Prostate gland (tissue), 2 donors: Measurements from ENCODE around the gene ZC3H7A. TPM values are rescaled to one million over a fixed set of nuclear protein-coding genes. Genes with fewer than 3 reads are reported as not detected.

Source experiments
- DNase-seq: peaks from one replicate; pipeline ENCODE4 v3.0.0-alpha.2; 2019; ENCODE audit warnings: low spot score
- H3K27ac ChIP-seq, 2 donors: fragments of 200-600 bp; sonication (generic); 2 replicates each; pipeline ENCODE4 v1.5.1; 2017 to 2019
- H3K27me3 ChIP-seq: fragments of 200-600 bp; sonication (generic); replicated peaks from 2 replicates; pipeline ENCODE4 v1.5.1; 2019; ENCODE audit not compliant: insufficient read depth
- H3K36me3 ChIP-seq, 2 donors: fragments of 200-600 bp; sonication (generic); 1 replicate in 1 of 2; 2 replicates in 1 of 2; pipeline versions ENCODE4 v1.5.1 to v1.8.1; 2017 to 2019
- H3K4me1 ChIP-seq: fragments of 200-600 bp; sonication (generic); replicated peaks from 2 replicates; pipeline ENCODE4 v1.5.1; 2019
- H3K4me3 ChIP-seq, 2 donors: fragments of 200-600 bp; sonication (generic); 2 replicates each; pipeline ENCODE4 v1.5.1; 2017 to 2019
- H3K9me3 ChIP-seq: fragments of 200-600 bp; sonication (generic); 2 replicates; pipeline ENCODE4 v1.5.1; 2017
- POLR2A ChIP-seq: fragments of 450-650 bp; IDR thresholded peaks from one replicate; pipeline ENCODE4 v1.6.1; 2016; ENCODE audit warnings: antibody characterized with exemption, mild to moderate bottlenecking
- POLR2AphosphoS5 ChIP-seq: sonication (generic); formaldehyde crosslinking; IDR thresholded peaks from one replicate; pipeline ENCODE4 v1.6.1; 2017; ENCODE audit warnings: antibody characterized with exemption
- WGBS: methylation state at CpG from one replicate; pipeline ENCODE4 v1.1.5; 2018; 5-methylcytosine and 5-hydroxymethylcytosine counted together
- intact Hi-C: fragments of 100-400 bp; cut with DNase I; formaldehyde crosslinking; loops from one replicate; pipeline ENCODE4 v1.14.2; 2022
- total RNA-seq, 2 donors: library from RNA; depleted of rRNA; stranded (reverse); fragments of >200 nt; gene quantifications; one replicate each; pipeline ENCODE4 v1.1.0, GENCODE V29; 2016
- TF ChIP-seq, protein P1 (sequence below), 4 experiments: fragments of 200-600 bp in 2 of 4; fragments of 450-650 bp in 2 of 4; sonication (generic) in 2 of 4; IDR thresholded peaks; 1 replicate in 3 of 4; 2 replicates in 1 of 4; pipeline ENCODE4 v1.5.1; 2016 to 2019; ENCODE audit warnings: antibody characterized with exemption in 4 of 4, mild to moderate bottlenecking in 2 of 4, moderate library complexity in 2 of 4

ZC3H7A gene
- total RNA-seq, 2 donors from 2014 or later = 48.9 to 56.4 TPM

GRCh38 chr16:11795887-11796226 is 1.2 kb downstream of the ZC3H7A start:
- DNase-seq = no peak
- WGBS = 54% methylated on average over 8 of the region's 8 CpGs
- Histone ChIP-seq H3K4me1 (peaks cover 30% of the 10 kb centered on the region), H3K4me3 (peak overlapping the region; percentile 93 to 95), H3K9me3 (no peaks in the 10 kb centered on the region), H3K27ac (peak overlapping the region; percentile 98 to 99), H3K27me3 (no peaks in the 10 kb centered on the region), H3K36me3 (no peaks in the 10 kb centered on the region)
- intact Hi-C loops = loop anchor here (5.0 to 10.0 kb wide), 4 partner anchors 54 to 154 kb away; partner anchors contain the start of genes GSPT1, SNN and TXNDC11
- TF ChIP-seq POLR2A = no peak
- TF ChIP-seq POLR2AphosphoS5 = no peak
- TF ChIP-seq, protein P1, sequence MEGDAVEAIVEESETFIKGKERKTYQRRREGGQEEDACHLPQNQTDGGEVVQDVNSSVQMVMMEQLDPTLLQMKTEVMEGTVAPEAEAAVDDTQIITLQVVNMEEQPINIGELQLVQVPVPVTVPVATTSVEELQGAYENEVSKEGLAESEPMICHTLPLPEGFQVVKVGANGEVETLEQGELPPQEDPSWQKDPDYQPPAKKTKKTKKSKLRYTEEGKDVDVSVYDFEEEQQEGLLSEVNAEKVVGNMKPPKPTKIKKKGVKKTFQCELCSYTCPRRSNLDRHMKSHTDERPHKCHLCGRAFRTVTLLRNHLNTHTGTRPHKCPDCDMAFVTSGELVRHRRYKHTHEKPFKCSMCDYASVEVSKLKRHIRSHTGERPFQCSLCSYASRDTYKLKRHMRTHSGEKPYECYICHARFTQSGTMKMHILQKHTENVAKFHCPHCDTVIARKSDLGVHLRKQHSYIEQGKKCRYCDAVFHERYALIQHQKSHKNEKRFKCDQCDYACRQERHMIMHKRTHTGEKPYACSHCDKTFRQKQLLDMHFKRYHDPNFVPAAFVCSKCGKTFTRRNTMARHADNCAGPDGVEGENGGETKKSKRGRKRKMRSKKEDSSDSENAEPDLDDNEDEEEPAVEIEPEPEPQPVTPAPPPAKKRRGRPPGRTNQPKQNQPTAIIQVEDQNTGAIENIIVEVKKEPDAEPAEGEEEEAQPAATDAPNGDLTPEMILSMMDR (IDR thresholded peaks at IDR 0.05) = no peak

DNA sequence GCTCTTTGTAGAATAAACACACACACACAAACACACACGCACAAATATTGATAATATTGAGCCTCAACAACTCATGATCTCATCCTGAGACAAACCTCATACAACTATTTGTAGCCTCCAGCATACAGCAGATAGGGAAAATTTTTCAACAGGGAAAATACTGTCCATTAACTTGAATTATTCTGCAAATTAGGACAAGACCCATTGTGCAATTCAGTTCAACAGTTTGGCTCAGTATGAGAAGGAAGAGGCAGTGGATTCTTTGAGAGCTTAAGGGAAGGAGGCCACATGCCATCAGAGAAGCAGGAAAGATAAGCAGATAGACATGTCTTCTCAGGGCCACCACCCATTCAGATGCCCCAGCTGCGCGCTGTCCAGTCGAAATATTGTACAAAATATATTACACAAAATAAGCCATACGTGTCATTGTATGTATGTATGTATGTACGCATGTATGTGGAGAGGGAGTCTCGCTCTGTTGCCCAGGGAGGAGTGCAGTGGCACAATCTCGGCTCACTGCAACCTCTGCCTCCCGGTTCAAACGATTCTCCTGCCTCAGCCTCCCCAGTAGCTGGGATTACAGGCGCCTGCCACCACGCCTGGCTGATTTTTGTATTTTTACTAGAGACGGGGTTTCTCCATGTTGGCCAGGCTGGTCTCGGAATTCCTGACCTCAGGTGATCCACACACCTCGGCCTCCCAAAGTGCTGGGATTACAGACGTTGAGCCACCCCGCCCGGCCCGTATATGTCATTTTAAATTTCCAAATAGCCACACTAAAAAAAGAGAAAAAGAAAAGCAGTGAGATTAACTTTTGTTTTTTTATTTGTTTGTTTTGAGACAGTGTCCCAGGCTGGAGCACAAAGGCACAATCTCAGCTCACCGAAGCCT is 1.8 kb downstream of the ZC3H7A start:
- WGBS = 81% methylated on average over 20 of the region's 20 CpGs
- intact Hi-C loops = loop anchor here (5.0 to 10.0 kb wide), 4 partner anchors 53 to 153 kb away; partner anchors contain the start of genes GSPT1, SNN and TXNDC11
- H3K27me3 ChIP-seq = no peaks in the 10 kb centered on the region
- H3K9me3 ChIP-seq = no peaks in the 10 kb centered on the region
- peak overlapping the region; percentile 98 to 99 for H3K27ac ChIP-seq
- TF ChIP-seq POLR2A = no peak
- H3K36me3 ChIP-seq = no peaks in the 10 kb centered on the region
- peaks cover 30% of the 10 kb centered on the region for H3K4me1 ChIP-seq
- peak overlapping the region; percentile 93 to 95 for H3K4me3 ChIP-seq
- no peak for DNase-seq

DNA sequence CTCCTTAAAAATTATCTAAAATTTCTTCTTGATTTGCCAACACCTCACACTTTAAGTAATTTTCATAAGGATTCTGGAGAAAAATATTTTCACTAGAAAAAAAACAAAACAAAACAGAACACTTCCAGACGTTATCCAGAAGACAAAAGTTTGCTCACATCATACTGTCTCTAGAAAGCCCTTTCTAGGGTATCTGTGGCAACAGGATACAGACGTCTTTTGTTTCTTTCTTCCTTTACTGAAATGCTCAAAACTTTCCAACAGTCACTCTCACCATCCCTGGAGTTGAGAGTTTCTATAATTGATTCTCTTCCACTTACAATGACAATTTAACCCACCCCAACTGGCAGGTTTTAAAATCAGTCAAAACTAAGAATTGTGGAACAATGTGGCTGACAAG is 2.6 kb downstream of the ZC3H7A start:
- Histone ChIP-seq H3K9me3 (no peaks in the 10 kb centered on the region), H3K27ac (peak overlapping the region; percentile 70 to 98), H3K4me3 (no peak overlapping the region), H3K4me1 (peaks cover 30% of the 10 kb centered on the region), H3K36me3 (no peaks in the 10 kb centered on the region), H3K27me3 (no peaks in the 10 kb centered on the region)
- intact Hi-C loops = loop anchor here (10.0 kb wide), 1 partner anchor 130 kb away; the partner anchor contains the start of gene SNN
- WGBS = 20% methylated on average over 2 of the region's 2 CpGs
- DNase-seq = no peak
- TF ChIP-seq POLR2A = no peak
- TF ChIP-seq POLR2AphosphoS5 = no peak
- TF ChIP-seq, protein P1 (IDR thresholded peaks at IDR 0.05) = no peak

GRCh38 chr16:11793840-11794239 is 3.2 kb downstream of the ZC3H7A start:
- no peak for DNase-seq

More at GRCh38 chr16:11793840-11794239, 3.2 kb downstream of the ZC3H7A start:
- no peaks in the 10 kb centered on the region for H3K27me3 ChIP-seq
- H3K4me3 ChIP-seq = no peak overlapping the region
- 48% methylated on average over 7 of the region's 7 CpGs for WGBS
- H3K9me3 ChIP-seq = no peaks in the 10 kb centered on the region
- intact Hi-C loops = loop anchor here (10.0 kb wide), 1 partner anchor 129 kb away; the partner anchor contains the start of gene SNN
- peak overlapping the region; percentile 69 to 70 for H3K27ac ChIP-seq
- H3K36me3 ChIP-seq = no peaks in the 10 kb centered on the region
- peaks cover 30% of the 10 kb centered on the region for H3K4me1 ChIP-seq
- TF ChIP-seq, protein P1 (IDR thresholded peaks at IDR 0.05) = no peak
- TF ChIP-seq POLR2AphosphoS5 = no peak
- TF ChIP-seq POLR2A = no peak
